Brain microvascular endothelial cell (primary cell): ENCODE data around the gene AIFM2.
"Not testable (repeated sequence)": the region's sequence is repeated elsewhere in the genome, so short reads cannot be mapped to it uniquely, and the experiment has no call there.

Source experiments
- DNase-seq: peaks from one replicate; pipeline ENCODE4 v3.0.0-alpha.2; 2020
- H3K27ac ChIP-seq: fragments of 250-450 bp; sonication (Bioruptor Pico); 2 replicates; pipeline ENCODE4 v1.5.1; 2020; ENCODE audit warnings: mild to moderate bottlenecking, moderate library complexity
- H3K27me3 ChIP-seq: fragments of 250-450 bp; sonication (Bioruptor Pico); replicated peaks from 2 replicates; pipeline ENCODE4 v1.5.1; 2020; ENCODE audit warnings: mild to moderate bottlenecking
- H3K36me3 ChIP-seq: fragments of 250-450 bp; sonication (Bioruptor Pico); replicated peaks from 2 replicates; pipeline ENCODE4 v1.5.1; 2020; ENCODE audit warnings: mild to moderate bottlenecking
- H3K4me3 ChIP-seq: 2 replicates; pipeline ENCODE4 v1.5.1; 2011; ENCODE audit warnings: low read depth, mild to moderate bottlenecking, control low read depth, low read length, moderate library complexity
- CTCF ChIP-seq: IDR thresholded peaks from 2 replicates; pipeline ENCODE4 v1.5.1; 2011; ENCODE audit warnings: low read depth, mild to moderate bottlenecking, moderate library complexity, low read length, control low read depth, inconsistent platforms; ENCODE audit errors: missing control alignments
- in situ Hi-C: cut with HindIII; loops from 2 replicates; pipeline ENCODE4 v1.10.0; 2017; ENCODE audit warnings: low sequenced_read_pairs, low pct_ligation_motif_present

Gene AIFM2

GRCh38 chr10:70123817-70124216 lies 8.8 kb downstream of the AIFM2 start:
- no peak for DNase-seq
- Histone ChIP-seq H3K27ac (no peak overlapping the region), H3K4me3 (no peak overlapping the region), H3K36me3 (no peaks in the 10 kb centered on the region), H3K27me3 (no peaks in the 10 kb centered on the region)
- no peak for TF ChIP-seq CTCF
- in situ Hi-C loops = no loop called here

DNA sequence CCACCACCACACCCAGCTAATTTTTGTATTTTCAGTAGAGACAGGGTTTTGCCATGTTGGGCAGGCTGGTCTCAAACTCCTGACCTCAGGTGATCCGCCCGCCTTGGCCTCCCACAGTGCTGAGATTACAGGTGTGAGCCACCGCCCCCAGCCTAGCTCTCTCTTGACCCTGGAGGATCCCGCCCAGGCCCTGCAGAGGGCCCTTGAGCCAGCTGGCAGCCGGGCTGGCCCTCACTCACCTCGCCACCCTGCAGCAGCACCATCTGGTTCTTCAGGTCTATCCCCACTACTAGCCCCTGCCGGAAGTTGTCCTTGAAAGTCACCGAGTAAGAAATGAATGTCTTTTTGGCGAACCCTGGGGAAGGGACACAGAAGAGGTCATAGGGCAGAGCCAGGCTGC lies 9.5 kb downstream of the AIFM2 start:
- H3K36me3 ChIP-seq, in situ Hi-C loops, H3K4me3 ChIP-seq, H3K27me3 ChIP-seq, H3K27ac ChIP-seq, DNase-seq: not testable (repeated sequence)

GRCh38 chr10:70122742-70123141 lies 9.9 kb downstream of the AIFM2 start:
- Histone ChIP-seq H3K4me3 (no peak overlapping the region), H3K36me3 (no peaks in the 10 kb centered on the region), H3K27ac (no peak overlapping the region), H3K27me3 (no peaks in the 10 kb centered on the region)
- in situ Hi-C loops = no loop called here
- no peak for TF ChIP-seq CTCF
- DNase-seq = no peak

DNA sequence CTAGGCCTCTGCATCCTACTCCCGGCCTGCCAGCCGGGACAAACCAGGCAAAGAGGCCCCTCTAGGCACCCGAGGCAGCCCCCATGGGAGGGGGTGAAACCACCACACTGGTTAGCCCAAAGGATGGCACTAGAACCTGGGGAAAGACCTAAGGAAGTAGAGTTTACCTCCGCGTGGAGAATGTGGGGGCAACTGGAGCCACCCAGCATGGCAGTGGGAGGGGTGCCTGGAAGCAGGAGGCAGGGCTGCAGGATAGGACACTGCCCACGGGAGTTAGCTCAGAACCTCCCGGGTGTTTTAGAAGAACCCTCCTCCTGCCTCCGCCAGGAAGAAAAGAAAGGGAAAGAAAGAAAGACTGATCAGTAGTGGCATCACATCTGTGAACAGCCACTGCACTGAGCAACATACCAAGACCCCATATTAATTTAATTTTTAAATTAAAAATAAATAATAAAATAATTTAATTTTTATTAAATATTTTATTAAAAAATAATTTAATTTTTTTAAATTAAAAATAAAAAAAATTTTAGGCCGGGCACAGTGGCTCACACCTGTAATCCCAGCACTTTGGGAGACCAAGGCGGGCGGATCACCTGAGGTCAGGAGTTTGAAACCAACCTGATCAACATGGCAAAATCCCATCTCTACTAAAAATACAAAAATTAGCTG lies 11.2 kb downstream of the AIFM2 start:
- no peak overlapping the region for H3K4me3 ChIP-seq
- no peak overlapping the region for H3K27ac ChIP-seq
- TF ChIP-seq CTCF = no peak
- no peaks in the 10 kb centered on the region for H3K27me3 ChIP-seq
- DNase-seq = no peak
- in situ Hi-C loops = no loop called here
- no peaks in the 10 kb centered on the region for H3K36me3 ChIP-seq

DNA sequence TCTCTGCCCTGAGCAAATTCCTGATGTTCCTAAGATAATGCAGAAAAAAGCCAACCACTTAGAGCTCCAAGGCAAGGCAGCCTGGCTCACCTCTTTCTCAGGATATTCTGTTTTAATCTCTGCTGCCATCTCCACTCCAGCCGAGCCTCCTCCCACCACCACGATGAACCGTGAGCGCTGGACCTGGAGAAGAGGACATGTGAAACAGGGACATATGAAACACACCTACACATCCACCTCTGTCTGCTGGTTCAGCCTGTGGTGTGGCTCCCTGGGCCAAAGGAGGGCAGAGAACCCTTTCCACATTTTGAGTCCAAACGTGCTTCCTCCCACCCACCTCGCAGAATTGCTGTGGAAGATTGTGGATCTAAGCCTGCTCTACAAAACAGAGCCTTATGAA lies 12.2 kb downstream of the AIFM2 start:
- Histone ChIP-seq H3K4me3 (no peak overlapping the region), H3K27me3 (no peaks in the 10 kb centered on the region), H3K36me3 (no peaks in the 10 kb centered on the region), H3K27ac (no peak overlapping the region)
- in situ Hi-C loops = no loop called here
- no peak for TF ChIP-seq CTCF
- DNase-seq = no peak

DNA sequence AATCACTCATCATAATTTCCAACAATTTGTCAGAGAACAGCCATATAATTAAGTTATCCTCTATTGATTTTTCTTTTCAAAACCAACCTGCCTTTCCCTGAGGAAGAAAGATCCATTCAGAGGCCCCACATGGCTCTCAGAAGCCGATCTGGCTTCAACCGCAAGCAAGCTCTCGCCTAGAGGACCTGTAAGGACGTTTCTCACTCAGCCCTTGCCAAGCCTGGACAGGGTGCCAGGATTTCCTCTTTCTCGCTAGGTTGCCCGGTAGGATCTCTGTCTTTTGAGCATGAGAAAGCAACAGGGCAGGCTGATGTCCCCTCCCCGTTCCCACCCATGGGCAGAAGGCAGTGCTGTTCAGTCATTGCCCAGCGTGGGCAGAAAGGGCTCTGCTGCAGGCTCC lies 13.0 kb downstream of the AIFM2 start:
- H3K4me3 ChIP-seq = no peak overlapping the region
- TF ChIP-seq CTCF = no peak
- H3K36me3 ChIP-seq = no peaks in the 10 kb centered on the region
- no peak overlapping the region for H3K27ac ChIP-seq
- no peak for DNase-seq
- in situ Hi-C loops = no loop called here
- H3K27me3 ChIP-seq = no peaks in the 10 kb centered on the region
